Putamen (tissue), 1 donor: ENCODE measurements around the gene APOL5.
"Not testable (repeated sequence)": the region's sequence is repeated elsewhere in the genome, so short reads cannot be mapped to it uniquely, and the experiment has no call there.

Source experiments
- DNase-seq: peaks from one replicate; pipeline ENCODE4 v3.0.0-alpha.2; 2016; ENCODE audit warnings: low spot score

Gene APOL5

GRCh38 chr22:35717572-35717971 is at the start of gene APOL5:
Gene APOL5, plus strand, starts transcription at chr22:35717872. Its CDS starts 0 bp downstream, at chr22:35717872.
- DNase-seq: no peak

- no peak for DNase-seq
Measured at GRCh38 chr22:35674335-35674734, 43.3 kb upstream of the APOL5 start.

- DNase-seq: not testable (repeated sequence)
Measured at GRCh38 chr22:35676065-35676464, 41.6 kb upstream of the APOL5 start.

GRCh38 chr22:35677460-35678187 is 40.0 kb upstream of the APOL5 start:
- no peak for DNase-seq

GRCh38 chr22:35678836-35679235 is 38.8 kb upstream of the APOL5 start:
- DNase-seq: no peak

- DNase-seq: not testable (repeated sequence)
Measured at GRCh38 chr22:35679492-35679891, 38.2 kb upstream of the APOL5 start.

- no peak for DNase-seq
Measured at GRCh38 chr22:35681454-35682052, 36.1 kb upstream of the APOL5 start.

- no peak for DNase-seq
Measured at GRCh38 chr22:35683560-35683959, 34.1 kb upstream of the APOL5 start.

GRCh38 chr22:35684270-35684700 is 33.4 kb upstream of the APOL5 start:
- peak; percentile 3 for DNase-seq

- no peak for DNase-seq
Measured at GRCh38 chr22:35684732-35685131, 32.9 kb upstream of the APOL5 start.

GRCh38 chr22:35685731-35686130 is 31.9 kb upstream of the APOL5 start:
- DNase-seq: no peak

- no peak for DNase-seq
Measured at GRCh38 chr22:35686298-35686697, 31.4 kb upstream of the APOL5 start.

GRCh38 chr22:35687461-35687860 is 30.2 kb upstream of the APOL5 start:
- no peak for DNase-seq

- DNase-seq: no peak
Measured at GRCh38 chr22:35688913-35689675, 28.6 kb upstream of the APOL5 start.

- no peak for DNase-seq
Measured at GRCh38 chr22:35690001-35690400, 27.7 kb upstream of the APOL5 start.

- DNase-seq: no peak
Measured at GRCh38 chr22:35695202-35695601, 22.5 kb upstream of the APOL5 start.

- no peak for DNase-seq
Measured at GRCh38 chr22:35697142-35697541, 20.5 kb upstream of the APOL5 start.

- peak; percentile 45 for DNase-seq
Measured at GRCh38 chr22:35699852-35700251, 17.8 kb upstream of the APOL5 start.

GRCh38 chr22:35703861-35704584 is 13.6 kb upstream of the APOL5 start:
- DNase-seq: no peak

GRCh38 chr22:35705141-35705540 is 12.5 kb upstream of the APOL5 start:
- no peak for DNase-seq

- DNase-seq: no peak
Measured at GRCh38 chr22:35708453-35708852, 9.2 kb upstream of the APOL5 start.

GRCh38 chr22:35708917-35709316 is 8.8 kb upstream of the APOL5 start:
- DNase-seq: no peak
